ENCODE measurements around the gene HS6ST1. TPM values are rescaled to one million over a fixed set of nuclear protein-coding genes. Genes with fewer than 3 reads are reported as not detected.

Gene HS6ST1
- total RNA-seq, 1 experiment from 2014 or later = 22.0 TPM

- Histone ChIP-seq H3K9me3 (ENCODE audit: control insufficient read depth, insufficient read depth, low read depth, low read length) (no peaks in the 10 kb centered on the region), H3K27ac (ENCODE audit: low read length) (no peak overlapping the region), H3K4me1 (ENCODE audit: control insufficient read depth, insufficient read depth, low read length) (no peaks in the 10 kb centered on the region), H3K4me3 (ENCODE audit: low read depth in 2 of 2, low read length in 2 of 2) (no peak overlapping the region), H3K27me3 (ENCODE audit: control insufficient read depth, insufficient read depth, low read length) (no peaks in the 10 kb centered on the region), H3K36me3 (ENCODE audit: control insufficient read depth, insufficient read depth, low read length) (no peaks in the 10 kb centered on the region)
- intact Hi-C loops (cut with micrococcal nuclease; ENCODE audit: unreplicated experiment) = no loop called here
- in situ Hi-C loops (cut with HindIII; ENCODE audit: low pct_unique_long_range_greater_than_20kb, low sequenced_read_pairs) = no loop called here
- TF ChIP-seq TCF7L2 (IDR thresholded peaks at IDR 0.05; ENCODE audit: low read depth, low read length) = no peak
- TF ChIP-seq CTCF (IDR thresholded peaks at IDR 0.05) = no peak
- TF ChIP-seq SIN3A (IDR thresholded peaks at IDR 0.05; ENCODE audit: borderline replicate concordance, insufficient read depth, low read depth, low read length) = no peak
- TF ChIP-seq REST (IDR thresholded peaks at IDR 0.05; ENCODE audit: insufficient read depth in 1 of 2, low read depth in 2 of 2, low read length in 1 of 2) = no peak
- no peak for TF ChIP-seq POLR2AphosphoS5 (IDR thresholded peaks at IDR 0.05; ENCODE audit: low read depth, low read length)
- DNase-seq (ENCODE audit: low read depth, low spot score) (no peak), ATAC-seq (no peak)
- ChIA-PET POLR2A (no interaction called here), CTCF (interaction anchor here (0.6 kb wide), 1 partner anchor 15 kb away, joined by 8 read pairs; no protein-coding TSS in a partner anchor)
- BruUV-seq (replicated peaks) = no TSS peak
Measured at GRCh38 chr2:128227862-128228261, 90.8 kb downstream of the HS6ST1 start.

GRCh38 chr2:128219891-128220290 is 98.8 kb downstream of the HS6ST1 start:
- BruUV-seq (replicated peaks) = no TSS peak
- ChIA-PET POLR2A (no interaction called here), CTCF (no interaction called here)
- in situ Hi-C loops (cut with HindIII; ENCODE audit: low pct_unique_long_range_greater_than_20kb, low sequenced_read_pairs) = no loop called here
- Histone ChIP-seq H3K4me3 (ENCODE audit: low read depth in 2 of 2, low read length in 2 of 2) (no peak overlapping the region), H3K27me3 (ENCODE audit: control insufficient read depth, insufficient read depth, low read length) (no peaks in the 10 kb centered on the region), H3K9me3 (ENCODE audit: control insufficient read depth, insufficient read depth, low read depth, low read length) (no peaks in the 10 kb centered on the region), H3K27ac (ENCODE audit: low read length) (no peak overlapping the region), H3K4me1 (ENCODE audit: control insufficient read depth, insufficient read depth, low read length) (no peaks in the 10 kb centered on the region), H3K36me3 (ENCODE audit: control insufficient read depth, insufficient read depth, low read length) (no peaks in the 10 kb centered on the region)
- ATAC-seq = no peak
- no peak for TF ChIP-seq POLR2AphosphoS5 (IDR thresholded peaks at IDR 0.05; ENCODE audit: low read depth, low read length)
- TF ChIP-seq REST (IDR thresholded peaks at IDR 0.05; ENCODE audit: insufficient read depth in 1 of 2, low read depth in 2 of 2, low read length in 1 of 2) = no peak
- no peak for TF ChIP-seq CTCF (IDR thresholded peaks at IDR 0.05)
- no peak for TF ChIP-seq TCF7L2 (IDR thresholded peaks at IDR 0.05; ENCODE audit: low read depth, low read length)
- no peak for TF ChIP-seq SIN3A (IDR thresholded peaks at IDR 0.05; ENCODE audit: borderline replicate concordance, insufficient read depth, low read depth, low read length)
- no peak for DNase-seq (ENCODE audit: low read depth, low spot score)
- intact Hi-C loops (cut with micrococcal nuclease; ENCODE audit: unreplicated experiment) = no loop called here

Measured in Panc1 (cell line).